ENCODE measurements around the gene GABRP.

GRCh38 chr5:170748951-170749471, 34.5 kb upstream of the GABRP start:
- TF ChIP-seq, protein P1, sequence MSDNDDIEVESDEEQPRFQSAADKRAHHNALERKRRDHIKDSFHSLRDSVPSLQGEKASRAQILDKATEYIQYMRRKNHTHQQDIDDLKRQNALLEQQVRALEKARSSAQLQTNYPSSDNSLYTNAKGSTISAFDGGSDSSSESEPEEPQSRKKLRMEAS (IDR thresholded peaks at IDR 0.05; ENCODE audit: low read depth, low read length): no peak
- TF ChIP-seq POLR2A (IDR thresholded peaks at IDR 0.05; ENCODE audit: extremely low read depth, insufficient read length): no peak
- TF ChIP-seq, protein P2, sequence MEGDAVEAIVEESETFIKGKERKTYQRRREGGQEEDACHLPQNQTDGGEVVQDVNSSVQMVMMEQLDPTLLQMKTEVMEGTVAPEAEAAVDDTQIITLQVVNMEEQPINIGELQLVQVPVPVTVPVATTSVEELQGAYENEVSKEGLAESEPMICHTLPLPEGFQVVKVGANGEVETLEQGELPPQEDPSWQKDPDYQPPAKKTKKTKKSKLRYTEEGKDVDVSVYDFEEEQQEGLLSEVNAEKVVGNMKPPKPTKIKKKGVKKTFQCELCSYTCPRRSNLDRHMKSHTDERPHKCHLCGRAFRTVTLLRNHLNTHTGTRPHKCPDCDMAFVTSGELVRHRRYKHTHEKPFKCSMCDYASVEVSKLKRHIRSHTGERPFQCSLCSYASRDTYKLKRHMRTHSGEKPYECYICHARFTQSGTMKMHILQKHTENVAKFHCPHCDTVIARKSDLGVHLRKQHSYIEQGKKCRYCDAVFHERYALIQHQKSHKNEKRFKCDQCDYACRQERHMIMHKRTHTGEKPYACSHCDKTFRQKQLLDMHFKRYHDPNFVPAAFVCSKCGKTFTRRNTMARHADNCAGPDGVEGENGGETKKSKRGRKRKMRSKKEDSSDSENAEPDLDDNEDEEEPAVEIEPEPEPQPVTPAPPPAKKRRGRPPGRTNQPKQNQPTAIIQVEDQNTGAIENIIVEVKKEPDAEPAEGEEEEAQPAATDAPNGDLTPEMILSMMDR (IDR thresholded peaks at IDR 0.05; ENCODE audit: low read depth, low read length): no peak
